ENCODE data around the gene IL25. TPM values are rescaled to one million over a fixed set of nuclear protein-coding genes. Genes with fewer than 3 reads are reported as not detected.
A peak's percentile ranks its signal among the peaks of the same experiment; 100 is the strongest.

The IL25 gene
- total RNA-seq, 1 donor from 2014 or later = not detected

- no peaks in the 10 kb centered on the region for H3K36me3 Mint-ChIP-seq (ENCODE audit: low read depth)
- H3K9me3 Mint-ChIP-seq = no peaks in the 10 kb centered on the region
- peaks cover 2% of the 10 kb centered on the region for H3K4me1 Mint-ChIP-seq
- no peak overlapping the region for H3K4me3 Mint-ChIP-seq
- H3K27me3 Mint-ChIP-seq = peaks cover 20% of the 10 kb centered on the region
- intact Hi-C loops (cut with micrococcal nuclease) = no loop called here
- no peak for DNase-seq
- no peak overlapping the region for H3K27ac Mint-ChIP-seq
Observed at GRCh38 chr14:23347406-23348296, 25.0 kb upstream of the IL25 start.

- peaks cover 25% of the 10 kb centered on the region for H3K27me3 Mint-ChIP-seq
- intact Hi-C loops (cut with micrococcal nuclease) = no loop called here
- H3K36me3 Mint-ChIP-seq (ENCODE audit: low read depth) = no peaks in the 10 kb centered on the region
- no peak for DNase-seq
- H3K4me3 Mint-ChIP-seq = no peak overlapping the region
- H3K4me1 Mint-ChIP-seq = peaks cover 4% of the 10 kb centered on the region
- no peaks in the 10 kb centered on the region for H3K9me3 Mint-ChIP-seq
- H3K27ac Mint-ChIP-seq = no peak overlapping the region
Observed at GRCh38 chr14:23348297-23348655, 24.3 kb upstream of the IL25 start.

GRCh38 chr14:23349156-23349845 lies 23.3 kb upstream of the IL25 start:
- H3K27me3 Mint-ChIP-seq = peaks cover 32% of the 10 kb centered on the region
- intact Hi-C loops (cut with micrococcal nuclease) = no loop called here
- H3K4me1 Mint-ChIP-seq = peaks cover 4% of the 10 kb centered on the region
- DNase-seq = no peak
- no peaks in the 10 kb centered on the region for H3K36me3 Mint-ChIP-seq (ENCODE audit: low read depth)
- no peaks in the 10 kb centered on the region for H3K9me3 Mint-ChIP-seq
- no peak overlapping the region for H3K4me3 Mint-ChIP-seq
- H3K27ac Mint-ChIP-seq = no peak overlapping the region

GRCh38 chr14:23351681-23352505 lies 20.7 kb upstream of the IL25 start:
- H3K4me1 Mint-ChIP-seq = peaks cover 4% of the 10 kb centered on the region
- H3K36me3 Mint-ChIP-seq (ENCODE audit: low read depth) = no peaks in the 10 kb centered on the region
- DNase-seq = no peak
- intact Hi-C loops (cut with micrococcal nuclease) = loop anchor here (2.0 kb wide), 1 partner anchor 23 kb away; no protein-coding TSS in a partner anchor
- peaks cover 42% of the 10 kb centered on the region for H3K27me3 Mint-ChIP-seq
- peak overlapping the region; percentile 78 for H3K4me3 Mint-ChIP-seq
- no peaks in the 10 kb centered on the region for H3K9me3 Mint-ChIP-seq
- H3K27ac Mint-ChIP-seq = no peak overlapping the region

GRCh38 chr14:23352506-23353432 lies 19.8 kb upstream of the IL25 start, which contains the start of gene SLC22A17:
Gene SLC22A17, minus strand, starts transcription at chr14:23352887.
- peak; percentile 83 for DNase-seq
- peaks cover 4% of the 10 kb centered on the region for H3K4me1 Mint-ChIP-seq
- H3K27ac Mint-ChIP-seq = no peak within 1 kb of the TSS
- H3K9me3 Mint-ChIP-seq = no peaks in the 10 kb centered on the region
- intact Hi-C loops (cut with micrococcal nuclease) = loop anchor here (2.0 kb wide), 1 partner anchor 24 kb away; no protein-coding TSS in a partner anchor
- H3K36me3 Mint-ChIP-seq (ENCODE audit: low read depth) = no peaks in the 10 kb centered on the region
- H3K27me3 Mint-ChIP-seq = peaks cover 42% of the 10 kb centered on the region
- H3K4me3 Mint-ChIP-seq = peak within 1 kb of the TSS; percentile 78

GRCh38 chr14:23353433-23353780 lies 19.2 kb upstream of the IL25 start:
- H3K4me1 Mint-ChIP-seq = peaks cover 4% of the 10 kb centered on the region
- intact Hi-C loops (cut with micrococcal nuclease) = loop anchor here (2.0 kb wide), 1 partner anchor 25 kb away; no protein-coding TSS in a partner anchor
- H3K36me3 Mint-ChIP-seq (ENCODE audit: low read depth) = no peaks in the 10 kb centered on the region
- H3K4me3 Mint-ChIP-seq = peak overlapping the region; percentile 78
- peaks cover 42% of the 10 kb centered on the region for H3K27me3 Mint-ChIP-seq
- no peak overlapping the region for H3K27ac Mint-ChIP-seq
- no peaks in the 10 kb centered on the region for H3K9me3 Mint-ChIP-seq
- DNase-seq = no peak

GRCh38 chr14:23354990-23355389 lies 17.6 kb upstream of the IL25 start:
- H3K9me3 Mint-ChIP-seq = no peaks in the 10 kb centered on the region
- no peak overlapping the region for H3K27ac Mint-ChIP-seq
- peaks cover 40% of the 10 kb centered on the region for H3K27me3 Mint-ChIP-seq
- intact Hi-C loops (cut with micrococcal nuclease) = no loop called here
- DNase-seq = no peak
- no peak overlapping the region for H3K4me3 Mint-ChIP-seq
- peaks cover 4% of the 10 kb centered on the region for H3K4me1 Mint-ChIP-seq
- no peaks in the 10 kb centered on the region for H3K36me3 Mint-ChIP-seq (ENCODE audit: low read depth)

GRCh38 chr14:23355871-23356435 lies 16.7 kb upstream of the IL25 start:
- H3K36me3 Mint-ChIP-seq (ENCODE audit: low read depth) = no peaks in the 10 kb centered on the region
- intact Hi-C loops (cut with micrococcal nuclease) = no loop called here
- no peak overlapping the region for H3K4me3 Mint-ChIP-seq
- H3K4me1 Mint-ChIP-seq = peaks cover 2% of the 10 kb centered on the region
- no peak for DNase-seq
- H3K27me3 Mint-ChIP-seq = peaks cover 33% of the 10 kb centered on the region
- no peaks in the 10 kb centered on the region for H3K9me3 Mint-ChIP-seq
- no peak overlapping the region for H3K27ac Mint-ChIP-seq

- Mint-ChIP-seq H3K9me3 (no peaks in the 10 kb centered on the region), H3K4me3 (no peak overlapping the region), H3K27me3 (peaks cover 32% of the 10 kb centered on the region), H3K27ac (no peak overlapping the region), H3K36me3 (ENCODE audit: low read depth) (no peaks in the 10 kb centered on the region), H3K4me1 (peaks cover 2% of the 10 kb centered on the region)
- DNase-seq = no peak
- intact Hi-C loops (cut with micrococcal nuclease) = no loop called here
Observed at GRCh38 chr14:23356662-23357061, 15.9 kb upstream of the IL25 start.

GRCh38 chr14:23357261-23357660 lies 15.3 kb upstream of the IL25 start:
- Mint-ChIP-seq H3K9me3 (no peaks in the 10 kb centered on the region), H3K4me3 (no peak overlapping the region), H3K36me3 (ENCODE audit: low read depth) (no peaks in the 10 kb centered on the region), H3K4me1 (peaks cover 2% of the 10 kb centered on the region), H3K27me3 (peaks cover 35% of the 10 kb centered on the region), H3K27ac (no peak overlapping the region)
- no peak for DNase-seq
- intact Hi-C loops (cut with micrococcal nuclease) = no loop called here

GRCh38 chr14:23358042-23358441 lies 14.6 kb upstream of the IL25 start:
- DNase-seq = no peak
- Mint-ChIP-seq H3K27me3 (peaks cover 33% of the 10 kb centered on the region), H3K4me3 (no peak overlapping the region), H3K4me1 (peaks cover under 1% of the 10 kb centered on the region), H3K9me3 (no peaks in the 10 kb centered on the region), H3K27ac (no peak overlapping the region), H3K36me3 (ENCODE audit: low read depth) (no peaks in the 10 kb centered on the region)
- intact Hi-C loops (cut with micrococcal nuclease) = no loop called here

- intact Hi-C loops (cut with micrococcal nuclease) = no loop called here
- Mint-ChIP-seq H3K36me3 (ENCODE audit: low read depth) (no peaks in the 10 kb centered on the region), H3K4me1 (no peaks in the 10 kb centered on the region)
Observed at GRCh38 chr14:23358553-23359166, 13.9 kb upstream of the IL25 start.

More at GRCh38 chr14:23358553-23359166, 13.9 kb upstream of the IL25 start:
- H3K4me3 Mint-ChIP-seq = no peak overlapping the region
- H3K9me3 Mint-ChIP-seq = no peaks in the 10 kb centered on the region
- H3K27ac Mint-ChIP-seq = no peak overlapping the region
- no peak for DNase-seq
- H3K27me3 Mint-ChIP-seq = peaks cover 29% of the 10 kb centered on the region
